Ishikawa (cell line): ENCODE measurements around the gene PTCHD1.
A peak's percentile ranks its signal among the peaks of the same experiment; 100 is the strongest.

Experiments
- CEBPB ChIP-seq: IDR thresholded peaks from 2 replicates; pipeline ENCODE4 v1.6.1; 2012
- CREB1 ChIP-seq: IDR thresholded peaks from 2 replicates; pipeline ENCODE4 v1.6.1; 2012; ENCODE audit warnings: low read depth
- EGR1 ChIP-seq: IDR thresholded peaks from 2 replicates; pipeline ENCODE4 v1.6.1; 2012
- EP300 ChIP-seq: IDR thresholded peaks from 2 replicates; pipeline ENCODE4 v1.6.1; 2012; ENCODE audit warnings: borderline replicate concordance
- FOXM1 ChIP-seq: IDR thresholded peaks from 2 replicates; pipeline ENCODE4 v1.6.1; 2012; ENCODE audit warnings: low read depth, borderline replicate concordance
- NFIC ChIP-seq: IDR thresholded peaks from 2 replicates; pipeline ENCODE4 v1.6.1; 2012
- RAD21 ChIP-seq: IDR thresholded peaks from 2 replicates; pipeline ENCODE4 v1.6.1; 2012; ENCODE audit warnings: low read depth
- TAF1 ChIP-seq: IDR thresholded peaks from 2 replicates; pipeline ENCODE4 v1.6.1; 2012; ENCODE audit warnings: low read depth, mild to moderate bottlenecking
- TCF12 ChIP-seq: IDR thresholded peaks from 2 replicates; pipeline ENCODE4 v1.6.1; 2012; ENCODE audit warnings: low read depth
- TEAD4 ChIP-seq: IDR thresholded peaks from 2 replicates; pipeline ENCODE4 v1.6.1; 2012
- YY1 ChIP-seq: IDR thresholded peaks from 2 replicates; pipeline ENCODE4 v1.6.1; 2012; ENCODE audit warnings: low read depth
- ZBTB7A ChIP-seq: IDR thresholded peaks from 2 replicates; pipeline ENCODE4 v1.6.1; 2012; ENCODE audit warnings: low read depth
- TF ChIP-seq, protein P1 (sequence below): IDR thresholded peaks from 2 replicates; pipeline ENCODE4 v1.6.1; 2012; ENCODE audit warnings: low read depth, mild to moderate bottlenecking
- TF ChIP-seq, protein P2 (sequence below): IDR thresholded peaks from 2 replicates; pipeline ENCODE4 v1.6.1; 2012
- TF ChIP-seq, protein P3 (sequence below): IDR thresholded peaks from 2 replicates; pipeline ENCODE4 v1.6.1; 2012

PTCHD1 gene

GRCh38 chrX:23403849-23404248 lies 69.2 kb downstream of the PTCHD1 start:
- no peak for TF ChIP-seq CEBPB
- TF ChIP-seq RAD21, result peak; percentile 48

DNA sequence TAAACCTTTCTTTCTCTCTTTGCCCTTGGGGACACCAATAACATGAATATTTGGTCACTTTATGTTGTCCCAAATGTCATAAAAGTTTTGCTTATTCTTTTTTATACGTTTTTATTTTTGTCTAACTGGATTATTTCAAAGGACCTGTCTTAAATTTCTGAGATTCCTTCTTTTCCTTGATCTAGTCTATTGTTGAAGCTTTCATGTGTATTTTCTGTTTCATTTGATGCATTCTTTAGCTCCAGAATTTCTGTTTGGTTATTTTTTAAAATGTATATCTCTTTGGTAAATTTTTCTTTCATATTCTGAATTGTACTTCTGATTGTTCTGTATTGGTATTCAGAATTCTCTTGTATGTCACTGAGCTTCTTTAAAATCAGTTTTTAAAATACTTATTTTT lies 88.3 kb downstream of the PTCHD1 start:
- TF ChIP-seq, protein P1, sequence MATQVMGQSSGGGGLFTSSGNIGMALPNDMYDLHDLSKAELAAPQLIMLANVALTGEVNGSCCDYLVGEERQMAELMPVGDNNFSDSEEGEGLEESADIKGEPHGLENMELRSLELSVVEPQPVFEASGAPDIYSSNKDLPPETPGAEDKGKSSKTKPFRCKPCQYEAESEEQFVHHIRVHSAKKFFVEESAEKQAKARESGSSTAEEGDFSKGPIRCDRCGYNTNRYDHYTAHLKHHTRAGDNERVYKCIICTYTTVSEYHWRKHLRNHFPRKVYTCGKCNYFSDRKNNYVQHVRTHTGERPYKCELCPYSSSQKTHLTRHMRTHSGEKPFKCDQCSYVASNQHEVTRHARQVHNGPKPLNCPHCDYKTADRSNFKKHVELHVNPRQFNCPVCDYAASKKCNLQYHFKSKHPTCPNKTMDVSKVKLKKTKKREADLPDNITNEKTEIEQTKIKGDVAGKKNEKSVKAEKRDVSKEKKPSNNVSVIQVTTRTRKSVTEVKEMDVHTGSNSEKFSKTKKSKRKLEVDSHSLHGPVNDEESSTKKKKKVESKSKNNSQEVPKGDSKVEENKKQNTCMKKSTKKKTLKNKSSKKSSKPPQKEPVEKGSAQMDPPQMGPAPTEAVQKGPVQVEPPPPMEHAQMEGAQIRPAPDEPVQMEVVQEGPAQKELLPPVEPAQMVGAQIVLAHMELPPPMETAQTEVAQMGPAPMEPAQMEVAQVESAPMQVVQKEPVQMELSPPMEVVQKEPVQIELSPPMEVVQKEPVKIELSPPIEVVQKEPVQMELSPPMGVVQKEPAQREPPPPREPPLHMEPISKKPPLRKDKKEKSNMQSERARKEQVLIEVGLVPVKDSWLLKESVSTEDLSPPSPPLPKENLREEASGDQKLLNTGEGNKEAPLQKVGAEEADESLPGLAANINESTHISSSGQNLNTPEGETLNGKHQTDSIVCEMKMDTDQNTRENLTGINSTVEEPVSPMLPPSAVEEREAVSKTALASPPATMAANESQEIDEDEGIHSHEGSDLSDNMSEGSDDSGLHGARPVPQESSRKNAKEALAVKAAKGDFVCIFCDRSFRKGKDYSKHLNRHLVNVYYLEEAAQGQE, result no peak
- TF ChIP-seq, protein P2, sequence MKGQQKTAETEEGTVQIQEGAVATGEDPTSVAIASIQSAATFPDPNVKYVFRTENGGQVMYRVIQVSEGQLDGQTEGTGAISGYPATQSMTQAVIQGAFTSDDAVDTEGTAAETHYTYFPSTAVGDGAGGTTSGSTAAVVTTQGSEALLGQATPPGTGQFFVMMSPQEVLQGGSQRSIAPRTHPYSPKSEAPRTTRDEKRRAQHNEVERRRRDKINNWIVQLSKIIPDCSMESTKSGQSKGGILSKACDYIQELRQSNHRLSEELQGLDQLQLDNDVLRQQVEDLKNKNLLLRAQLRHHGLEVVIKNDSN, result no peak
- TF ChIP-seq YY1 (no peak), CREB1 (no peak), RAD21 (no peak), NFIC (no peak), EP300 (no peak), TCF12 (no peak), FOXM1 (no peak)
- TF ChIP-seq, protein P3, sequence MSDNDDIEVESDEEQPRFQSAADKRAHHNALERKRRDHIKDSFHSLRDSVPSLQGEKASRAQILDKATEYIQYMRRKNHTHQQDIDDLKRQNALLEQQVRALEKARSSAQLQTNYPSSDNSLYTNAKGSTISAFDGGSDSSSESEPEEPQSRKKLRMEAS, result no peak

DNA sequence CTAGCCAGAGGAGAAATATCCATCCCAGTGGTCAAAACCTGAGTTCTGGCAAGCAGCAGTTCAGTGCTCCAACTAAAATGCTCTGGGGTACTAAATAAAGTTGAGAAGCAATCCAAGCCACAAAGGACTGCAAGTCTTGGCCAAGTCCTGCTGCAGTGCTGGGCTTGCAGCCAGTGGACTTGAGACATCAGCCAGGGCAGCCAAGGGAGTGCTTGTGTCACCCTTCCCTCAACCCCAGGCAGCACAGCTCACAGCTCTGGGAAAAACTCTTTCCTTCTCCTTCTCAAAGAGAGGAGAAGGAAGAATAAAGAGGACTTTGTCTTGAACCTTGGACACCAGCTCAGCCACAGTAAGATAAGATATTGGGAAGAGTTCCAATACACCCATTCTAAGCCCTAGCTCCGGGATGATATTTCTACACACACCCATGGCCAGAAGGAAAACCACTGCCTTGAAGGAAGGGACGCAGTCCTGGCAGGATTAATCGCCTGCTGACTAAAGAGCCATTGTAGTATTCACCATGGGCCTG lies 99.8 kb downstream of the PTCHD1 start:
- TF ChIP-seq EP300, result no peak
- TF ChIP-seq, protein P3, result no peak
- no peak for TF ChIP-seq TCF12
- TF ChIP-seq FOXM1, result no peak
- no peak for TF ChIP-seq YY1

DNA sequence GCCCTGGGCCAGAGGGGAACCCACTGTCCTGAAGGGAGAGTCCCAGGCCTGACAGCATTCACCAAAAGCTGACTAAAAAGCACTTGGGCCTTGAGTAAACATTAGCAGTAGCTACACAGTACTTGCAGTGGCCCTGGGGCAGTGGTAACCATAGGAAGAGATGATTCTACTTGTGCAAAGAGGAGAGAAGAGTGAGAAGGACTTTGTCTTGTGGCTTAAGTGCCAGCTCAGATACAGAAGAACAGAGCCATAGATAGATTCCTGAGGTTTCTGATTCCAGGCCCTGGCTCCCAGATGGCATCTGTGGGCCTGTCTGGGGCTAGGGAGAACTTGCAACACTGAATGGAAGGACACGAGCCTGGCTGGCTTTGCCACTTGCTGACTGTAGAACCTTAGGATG lies 100.5 kb downstream of the PTCHD1 start:
- TF ChIP-seq CREB1 (no peak), TAF1 (no peak), RAD21 (no peak), NFIC (no peak), EGR1 (no peak), ZBTB7A (no peak), YY1 (no peak), TEAD4 (no peak), EP300 (no peak), FOXM1 (no peak), CEBPB (no peak)
- TF ChIP-seq, protein P2, result no peak
- TF ChIP-seq, protein P3, result no peak
- TF ChIP-seq, protein P1, result no peak

DNA sequence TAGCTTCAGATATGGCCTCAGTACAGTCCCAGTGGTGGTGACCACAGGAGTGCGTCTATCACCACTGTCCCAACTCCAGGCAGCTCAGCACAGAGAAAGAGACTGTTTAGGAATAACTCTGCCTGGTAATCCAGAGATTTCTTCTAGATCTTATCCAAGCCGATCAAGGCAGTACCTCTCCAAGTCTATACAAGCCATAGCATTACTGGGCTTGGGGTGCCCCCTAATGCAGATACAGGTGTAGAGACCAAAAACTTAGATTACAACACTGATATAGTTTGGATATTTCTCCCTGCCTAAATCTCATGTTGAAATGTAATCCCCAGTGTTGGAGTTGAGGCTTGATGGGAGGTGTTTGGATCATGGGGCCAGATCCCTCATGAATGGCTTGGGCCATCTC lies 100.9 kb downstream of the PTCHD1 start:
- TF ChIP-seq EGR1 (no peak), CREB1 (no peak), RAD21 (peak; percentile 36; the same call in 1 of the 2 replicates), NFIC (no peak)

GRCh38 chrX:23436875-23437274 lies 102.2 kb downstream of the PTCHD1 start:
- TF ChIP-seq CEBPB (no peak), TAF1 (no peak), TCF12 (no peak)

DNA sequence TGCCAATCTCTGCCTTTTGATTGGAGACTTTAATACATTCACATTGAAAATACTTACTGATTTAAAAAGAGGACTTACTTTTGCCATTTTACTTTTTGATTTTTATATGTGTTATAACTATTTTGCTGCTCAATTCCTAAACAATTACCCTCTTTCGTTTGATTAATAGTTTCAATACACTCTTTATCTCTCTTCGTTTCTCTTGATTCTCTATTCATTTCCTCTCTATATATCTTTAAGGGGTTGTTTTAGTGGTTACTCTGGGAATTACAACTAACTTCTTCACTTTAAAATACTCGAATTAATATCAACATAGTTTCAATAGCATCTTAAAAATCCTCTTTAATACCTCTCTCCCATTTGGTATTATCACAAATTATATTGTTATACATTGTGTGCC lies 116.6 kb downstream of the PTCHD1 start:
- TF ChIP-seq EGR1 (no peak), TEAD4 (no peak), EP300 (no peak), YY1 (no peak), TCF12 (no peak)
- TF ChIP-seq, protein P2, result no peak
